Measurements from ENCODE around the gene PNPLA6. TPM values are rescaled to one million over a fixed set of nuclear protein-coding genes. Genes with fewer than 3 reads are reported as not detected.

PNPLA6 gene
- total RNA-seq, 4 donors from 2014 or later: 39.7 to 74.1 (median 50.1) TPM

- TF ChIP-seq POLR2A (IDR thresholded peaks at IDR 0.05) (no peak), CTCF (IDR thresholded peaks at IDR 0.05) (peak in 1 of 6 experiments; percentile 12)
- no peaks in the 10 kb centered on the region for H3K9me3 ChIP-seq
- intact Hi-C loops (cut with DNase I): no loop called here
- H3K36me3 ChIP-seq: no peaks in the 10 kb centered on the region
- WGBS, 2 donors: 0% methylated on average over 8 of the region's 93 CpGs; no CpG with 5 or more reads in 1 of the 2 donors
- H3K27ac ChIP-seq: no peak overlapping the region
- H3K4me1 ChIP-seq: peaks cover 4 to 24% (median 11%) of the 10 kb centered on the region in 3 donors
- H3K4me3 ChIP-seq: peak overlapping the region; percentile 24 to 65 (median 38)
- peaks cover 0 to 30% (median 0%) of the 10 kb centered on the region in 4 donors for H3K27me3 ChIP-seq
- DNase-seq: no peak
Observed at GRCh38 chr19:7500811-7501450, 34.6 kb upstream of the PNPLA6 start.

- H3K27ac ChIP-seq: no peak overlapping the region
Observed at GRCh38 chr19:7502552-7502951, 33.0 kb upstream of the PNPLA6 start.

GRCh38 chr19:7504684-7505083 is 30.8 kb upstream of the PNPLA6 start:
- WGBS, 2 donors: 83 to 97% methylated on average over 4 to 6 of the region's 6 CpGs
- peaks cover 0 to 30% (median 0%) of the 10 kb centered on the region in 4 donors for H3K27me3 ChIP-seq
- no peak for DNase-seq

More at GRCh38 chr19:7502552-7502951, 33.0 kb upstream of the PNPLA6 start:
- WGBS, 2 donors: 33% methylated on average over 2 of the region's 2 CpGs; no CpG with 5 or more reads in 1 of the 2 donors
- H3K4me1 ChIP-seq: peaks cover 7 to 40% (median 11%) of the 10 kb centered on the region in 3 donors
- no peaks in the 10 kb centered on the region for H3K9me3 ChIP-seq
- peaks cover 0 to 30% (median 0%) of the 10 kb centered on the region in 4 donors for H3K27me3 ChIP-seq
- H3K36me3 ChIP-seq: no peaks in the 10 kb centered on the region
- intact Hi-C loops (cut with DNase I): no loop called here
- H3K4me3 ChIP-seq: no peak overlapping the region
- no peak for DNase-seq
- TF ChIP-seq CTCF (IDR thresholded peaks at IDR 0.05): no peak
- TF ChIP-seq POLR2A (IDR thresholded peaks at IDR 0.05): no peak

GRCh38 chr19:7505288-7505681 is 30.2 kb upstream of the PNPLA6 start:
- Histone ChIP-seq H3K4me3 (peak overlapping the region in 1 of 4 donors; percentile 32), H3K27me3 (peaks cover 0 to 26% (median 0%) of the 10 kb centered on the region in 4 donors), H3K36me3 (no peaks in the 10 kb centered on the region), H3K27ac (no peak overlapping the region), H3K9me3 (no peaks in the 10 kb centered on the region), H3K4me1 (peaks cover 7 to 47% (median 16%) of the 10 kb centered on the region in 3 donors)
- WGBS, 2 donors: 33 to 37% methylated on average over 4 to 8 of the region's 19 CpGs
- no peak for DNase-seq
- intact Hi-C loops (cut with DNase I): no loop called here
- TF ChIP-seq POLR2A (IDR thresholded peaks at IDR 0.05) (no peak), CTCF (IDR thresholded peaks at IDR 0.05) (no peak)

More at GRCh38 chr19:7504684-7505083, 30.8 kb upstream of the PNPLA6 start:
- intact Hi-C loops (cut with DNase I): no loop called here
- TF ChIP-seq CTCF (IDR thresholded peaks at IDR 0.05) (no peak), POLR2A (IDR thresholded peaks at IDR 0.05) (no peak)
- no peaks in the 10 kb centered on the region for H3K36me3 ChIP-seq
- H3K9me3 ChIP-seq: no peaks in the 10 kb centered on the region
- no peak overlapping the region for H3K27ac ChIP-seq
- H3K4me3 ChIP-seq: no peak overlapping the region
- H3K4me1 ChIP-seq: peaks cover 7 to 47% (median 16%) of the 10 kb centered on the region in 3 donors

- peaks cover 4 to 42% (median 14%) of the 10 kb centered on the region in 3 donors for H3K4me1 ChIP-seq
- WGBS, 2 donors: 9 to 13% methylated on average over 4 to 8 of the region's 33 CpGs
- TF ChIP-seq CTCF (IDR thresholded peaks at IDR 0.05) (no peak), POLR2A (IDR thresholded peaks at IDR 0.05) (no peak)
- H3K27ac ChIP-seq: peak overlapping the region in 3 of 4 donors; percentile 34 to 48 (median 45)
- no peaks in the 10 kb centered on the region for H3K36me3 ChIP-seq
- peak overlapping the region in 2 of 4 donors; percentile 7 to 32 for H3K4me3 ChIP-seq
- H3K9me3 ChIP-seq: no peaks in the 10 kb centered on the region
- H3K27me3 ChIP-seq: peaks cover 0 to 20% (median 0%) of the 10 kb centered on the region in 4 donors
- intact Hi-C loops (cut with DNase I): no loop called here
- DNase-seq: no peak
Observed at GRCh38 chr19:7505682-7506384, 29.7 kb upstream of the PNPLA6 start.
